ENCODE results near the gene KCNIP4.

Gene KCNIP4

GRCh38 chr4:21768349-21769310, 179.9 kb downstream of the KCNIP4 start:
- peak in 1 of 3 donors; percentile 19 for DNase-seq (ENCODE audit: low read depth in 2 of 3, low spot score in 1 of 3)

GRCh38 chr4:21765810-21766407, 182.7 kb downstream of the KCNIP4 start:
- DNase-seq (ENCODE audit: low read depth in 2 of 3, low spot score in 1 of 3) = peak in 1 of 3 donors; percentile 21

GRCh38 chr4:21763855-21764254, 184.7 kb downstream of the KCNIP4 start:
- no peak for DNase-seq (ENCODE audit: low read depth in 2 of 3, low spot score in 1 of 3)

- DNase-seq (ENCODE audit: low read depth in 2 of 3, low spot score in 1 of 3) = no peak
Measured at GRCh38 chr4:21757248-21757647, 191.3 kb downstream of the KCNIP4 start.

GRCh38 chr4:21753084-21753760, 195.3 kb downstream of the KCNIP4 start:
- no peak for DNase-seq (ENCODE audit: low read depth in 2 of 3, low spot score in 1 of 3)

GRCh38 chr4:21752616-21753015, 196.0 kb downstream of the KCNIP4 start:
- no peak for DNase-seq (ENCODE audit: low read depth in 2 of 3, low spot score in 1 of 3)

- no peak for DNase-seq (ENCODE audit: low read depth in 2 of 3, low spot score in 1 of 3)
Measured at GRCh38 chr4:21749924-21750323, 198.6 kb downstream of the KCNIP4 start.

- no peak for DNase-seq (ENCODE audit: low read depth in 2 of 3, low spot score in 1 of 3)
Measured at GRCh38 chr4:21749412-21749811, 199.2 kb downstream of the KCNIP4 start.

GRCh38 chr4:21744046-21744445, 204.5 kb downstream of the KCNIP4 start:
- DNase-seq (ENCODE audit: low read depth in 2 of 3, low spot score in 1 of 3) = no peak

- DNase-seq (ENCODE audit: low read depth in 2 of 3, low spot score in 1 of 3) = no peak
Measured at GRCh38 chr4:21742326-21742725, 206.2 kb downstream of the KCNIP4 start.

- DNase-seq (ENCODE audit: low read depth in 2 of 3, low spot score in 1 of 3) = no peak
Measured at GRCh38 chr4:21738821-21739220, 209.8 kb downstream of the KCNIP4 start.

GRCh38 chr4:21735866-21736265, 212.7 kb downstream of the KCNIP4 start:
- DNase-seq (ENCODE audit: low read depth in 2 of 3, low spot score in 1 of 3) = no peak

GRCh38 chr4:21733894-21734630, 214.5 kb downstream of the KCNIP4 start:
- DNase-seq (ENCODE audit: low read depth in 2 of 3, low spot score in 1 of 3) = no peak

- DNase-seq (ENCODE audit: low read depth in 2 of 3, low spot score in 1 of 3) = no peak
Measured at GRCh38 chr4:21728304-21728703, 220.3 kb downstream of the KCNIP4 start.

- no peak for DNase-seq (ENCODE audit: low read depth in 2 of 3, low spot score in 1 of 3)
Measured at GRCh38 chr4:21726255-21726815, 222.2 kb downstream of the KCNIP4 start.

GRCh38 chr4:21722157-21722839, 226.3 kb downstream of the KCNIP4 start:
- no peak for DNase-seq (ENCODE audit: low read depth in 2 of 3, low spot score in 1 of 3)

GRCh38 chr4:21716531-21716930, 232.0 kb downstream of the KCNIP4 start:
- DNase-seq (ENCODE audit: low read depth in 2 of 3, low spot score in 1 of 3) = no peak

- DNase-seq (ENCODE audit: low read depth in 2 of 3, low spot score in 1 of 3) = no peak
Measured at GRCh38 chr4:21710179-21710835, 238.3 kb downstream of the KCNIP4 start.

GRCh38 chr4:21709761-21710160, 238.8 kb downstream of the KCNIP4 start:
- no peak for DNase-seq (ENCODE audit: low read depth in 2 of 3, low spot score in 1 of 3)

- no peak for DNase-seq (ENCODE audit: low read depth in 2 of 3, low spot score in 1 of 3)
Measured at GRCh38 chr4:21709031-21709430, 239.5 kb downstream of the KCNIP4 start.

All from stimulated activated CD4-positive, alpha-beta T cell treated with anti-CD3 and anti-CD28 coated beads, Interleukin-12 subunit alpha, Interleukin-12 subunit beta, amount 100 ng/mL, for 48 hours (primary cell).